ENCODE measurements around the gene ADAMTS16. TPM values are rescaled to one million over a fixed set of nuclear protein-coding genes. Genes with fewer than 3 reads are reported as not detected.

Gene ADAMTS16
- total RNA-seq, 1 experiment from 2014 or later: 30.1 TPM

DNA sequence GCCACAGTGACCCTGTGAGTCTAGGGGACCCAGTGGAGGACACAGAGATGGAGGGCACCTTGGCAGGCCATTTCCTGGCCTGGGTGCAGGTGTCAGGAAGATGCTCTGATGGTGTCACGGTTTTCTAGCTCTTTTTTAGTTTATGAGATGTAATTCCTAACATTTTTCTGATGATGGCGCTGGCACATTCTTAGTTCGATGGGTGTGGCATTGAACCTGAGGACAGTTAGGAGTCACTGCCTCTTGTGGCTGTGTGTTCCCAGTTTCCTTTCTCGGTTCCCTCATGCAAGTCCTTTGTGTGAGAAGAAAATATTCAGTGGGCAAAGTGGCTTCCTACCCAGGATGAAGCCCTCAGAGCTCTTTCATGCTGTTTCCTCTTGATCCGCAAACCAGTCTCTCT lies 152.9 kb downstream of the ADAMTS16 start (continued):
- TF ChIP-seq, protein P1, sequence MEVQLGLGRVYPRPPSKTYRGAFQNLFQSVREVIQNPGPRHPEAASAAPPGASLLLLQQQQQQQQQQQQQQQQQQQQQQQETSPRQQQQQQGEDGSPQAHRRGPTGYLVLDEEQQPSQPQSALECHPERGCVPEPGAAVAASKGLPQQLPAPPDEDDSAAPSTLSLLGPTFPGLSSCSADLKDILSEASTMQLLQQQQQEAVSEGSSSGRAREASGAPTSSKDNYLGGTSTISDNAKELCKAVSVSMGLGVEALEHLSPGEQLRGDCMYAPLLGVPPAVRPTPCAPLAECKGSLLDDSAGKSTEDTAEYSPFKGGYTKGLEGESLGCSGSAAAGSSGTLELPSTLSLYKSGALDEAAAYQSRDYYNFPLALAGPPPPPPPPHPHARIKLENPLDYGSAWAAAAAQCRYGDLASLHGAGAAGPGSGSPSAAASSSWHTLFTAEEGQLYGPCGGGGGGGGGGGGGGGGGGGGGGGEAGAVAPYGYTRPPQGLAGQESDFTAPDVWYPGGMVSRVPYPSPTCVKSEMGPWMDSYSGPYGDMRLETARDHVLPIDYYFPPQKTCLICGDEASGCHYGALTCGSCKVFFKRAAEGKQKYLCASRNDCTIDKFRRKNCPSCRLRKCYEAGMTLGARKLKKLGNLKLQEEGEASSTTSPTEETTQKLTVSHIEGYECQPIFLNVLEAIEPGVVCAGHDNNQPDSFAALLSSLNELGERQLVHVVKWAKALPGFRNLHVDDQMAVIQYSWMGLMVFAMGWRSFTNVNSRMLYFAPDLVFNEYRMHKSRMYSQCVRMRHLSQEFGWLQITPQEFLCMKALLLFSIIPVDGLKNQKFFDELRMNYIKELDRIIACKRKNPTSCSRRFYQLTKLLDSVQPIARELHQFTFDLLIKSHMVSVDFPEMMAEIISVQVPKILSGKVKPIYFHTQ (CRISPR knock-in tag; IDR thresholded peaks at IDR 0.05): no peak

DNA sequence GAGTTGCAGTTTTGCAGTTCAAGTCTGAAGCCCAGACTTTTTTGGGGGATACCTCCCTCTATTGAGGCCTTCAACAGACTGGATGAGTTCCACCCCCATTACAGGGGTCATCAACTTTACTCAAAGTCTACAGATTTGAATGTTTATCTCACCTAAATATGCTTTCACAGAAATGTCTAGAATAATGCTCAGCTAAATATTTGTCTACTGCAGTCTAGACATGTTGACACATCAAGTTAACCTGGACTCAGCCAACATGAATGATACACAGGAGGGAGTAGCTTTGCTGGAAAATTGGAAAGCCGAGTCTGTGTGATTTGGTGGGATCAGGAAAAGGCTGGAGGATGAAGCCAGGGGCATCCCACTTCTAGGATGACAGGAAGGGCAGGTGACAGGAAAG lies 154.3 kb downstream of the ADAMTS16 start:
- H3K27me3 Mint-ChIP-seq (ENCODE audit: low read depth): no peaks in the 10 kb centered on the region
- CTCF ChIA-PET: interaction anchor here (1.8 to 2.0 kb wide), 2 partner anchors 10 to 50 kb away, joined by 8 to 15 read pairs; no protein-coding TSS in a partner anchor
- peaks cover 21% of the 10 kb centered on the region for H3K4me1 Mint-ChIP-seq
- ATAC-seq (no peak), DNase-seq (ENCODE audit: low spot score) (no peak)
- H3K27ac Mint-ChIP-seq: no peak overlapping the region
- H3K36me3 Mint-ChIP-seq: peaks cover 22% of the 10 kb centered on the region
- H3K9me3 Mint-ChIP-seq: no peaks in the 10 kb centered on the region; the same call in 1 of the 2 replicates
- H3K4me3 Mint-ChIP-seq: no peak overlapping the region
- POLR2A ChIA-PET: no interaction called here
- no peak for TF ChIP-seq CREM (CRISPR knock-in tag; IDR thresholded peaks at IDR 0.05)
- TF ChIP-seq, protein P2, sequence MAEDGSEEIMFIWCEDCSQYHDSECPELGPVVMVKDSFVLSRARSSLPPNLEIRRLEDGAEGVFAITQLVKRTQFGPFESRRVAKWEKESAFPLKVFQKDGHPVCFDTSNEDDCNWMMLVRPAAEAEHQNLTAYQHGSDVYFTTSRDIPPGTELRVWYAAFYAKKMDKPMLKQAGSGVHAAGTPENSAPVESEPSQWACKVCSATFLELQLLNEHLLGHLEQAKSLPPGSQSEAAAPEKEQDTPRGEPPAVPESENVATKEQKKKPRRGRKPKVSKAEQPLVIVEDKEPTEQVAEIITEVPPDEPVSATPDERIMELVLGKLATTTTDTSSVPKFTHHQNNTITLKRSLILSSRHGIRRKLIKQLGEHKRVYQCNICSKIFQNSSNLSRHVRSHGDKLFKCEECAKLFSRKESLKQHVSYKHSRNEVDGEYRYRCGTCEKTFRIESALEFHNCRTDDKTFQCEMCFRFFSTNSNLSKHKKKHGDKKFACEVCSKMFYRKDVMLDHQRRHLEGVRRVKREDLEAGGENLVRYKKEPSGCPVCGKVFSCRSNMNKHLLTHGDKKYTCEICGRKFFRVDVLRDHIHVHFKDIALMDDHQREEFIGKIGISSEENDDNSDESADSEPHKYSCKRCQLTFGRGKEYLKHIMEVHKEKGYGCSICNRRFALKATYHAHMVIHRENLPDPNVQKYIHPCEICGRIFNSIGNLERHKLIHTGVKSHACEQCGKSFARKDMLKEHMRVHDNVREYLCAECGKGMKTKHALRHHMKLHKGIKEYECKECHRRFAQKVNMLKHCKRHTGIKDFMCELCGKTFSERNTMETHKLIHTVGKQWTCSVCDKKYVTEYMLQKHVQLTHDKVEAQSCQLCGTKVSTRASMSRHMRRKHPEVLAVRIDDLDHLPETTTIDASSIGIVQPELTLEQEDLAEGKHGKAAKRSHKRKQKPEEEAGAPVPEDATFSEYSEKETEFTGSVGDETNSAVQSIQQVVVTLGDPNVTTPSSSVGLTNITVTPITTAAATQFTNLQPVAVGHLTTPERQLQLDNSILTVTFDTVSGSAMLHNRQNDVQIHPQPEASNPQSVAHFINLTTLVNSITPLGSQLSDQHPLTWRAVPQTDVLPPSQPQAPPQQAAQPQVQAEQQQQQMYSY (CRISPR knock-in tag; IDR thresholded peaks at IDR 0.05): no peak
- TF ChIP-seq HMGA2 (CRISPR knock-in tag; IDR thresholded peaks at IDR 0.05): no peak
- TF ChIP-seq, protein P3, sequence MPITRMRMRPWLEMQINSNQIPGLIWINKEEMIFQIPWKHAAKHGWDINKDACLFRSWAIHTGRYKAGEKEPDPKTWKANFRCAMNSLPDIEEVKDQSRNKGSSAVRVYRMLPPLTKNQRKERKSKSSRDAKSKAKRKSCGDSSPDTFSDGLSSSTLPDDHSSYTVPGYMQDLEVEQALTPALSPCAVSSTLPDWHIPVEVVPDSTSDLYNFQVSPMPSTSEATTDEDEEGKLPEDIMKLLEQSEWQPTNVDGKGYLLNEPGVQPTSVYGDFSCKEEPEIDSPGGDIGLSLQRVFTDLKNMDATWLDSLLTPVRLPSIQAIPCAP (CRISPR knock-in tag; IDR thresholded peaks at IDR 0.05): no peak
- no peak for TF ChIP-seq SMAD4 (CRISPR knock-in tag; IDR thresholded peaks at IDR 0.05)
- TF ChIP-seq, protein P4, sequence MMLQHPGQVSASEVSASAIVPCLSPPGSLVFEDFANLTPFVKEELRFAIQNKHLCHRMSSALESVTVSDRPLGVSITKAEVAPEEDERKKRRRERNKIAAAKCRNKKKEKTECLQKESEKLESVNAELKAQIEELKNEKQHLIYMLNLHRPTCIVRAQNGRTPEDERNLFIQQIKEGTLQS (CRISPR knock-in tag; conservative IDR thresholded peaks at IDR 0.05): no peak
- TF ChIP-seq TEAD1 (CRISPR knock-in tag; IDR thresholded peaks at IDR 0.05): no peak
- TF ChIP-seq, protein P5, sequence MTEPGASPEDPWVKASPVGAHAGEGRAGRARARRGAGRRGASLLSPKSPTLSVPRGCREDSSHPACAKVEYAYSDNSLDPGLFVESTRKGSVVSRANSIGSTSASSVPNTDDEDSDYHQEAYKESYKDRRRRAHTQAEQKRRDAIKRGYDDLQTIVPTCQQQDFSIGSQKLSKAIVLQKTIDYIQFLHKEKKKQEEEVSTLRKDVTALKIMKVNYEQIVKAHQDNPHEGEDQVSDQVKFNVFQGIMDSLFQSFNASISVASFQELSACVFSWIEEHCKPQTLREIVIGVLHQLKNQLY (CRISPR knock-in tag; IDR thresholded peaks at IDR 0.05): no peak
- TF ChIP-seq, protein P6, sequence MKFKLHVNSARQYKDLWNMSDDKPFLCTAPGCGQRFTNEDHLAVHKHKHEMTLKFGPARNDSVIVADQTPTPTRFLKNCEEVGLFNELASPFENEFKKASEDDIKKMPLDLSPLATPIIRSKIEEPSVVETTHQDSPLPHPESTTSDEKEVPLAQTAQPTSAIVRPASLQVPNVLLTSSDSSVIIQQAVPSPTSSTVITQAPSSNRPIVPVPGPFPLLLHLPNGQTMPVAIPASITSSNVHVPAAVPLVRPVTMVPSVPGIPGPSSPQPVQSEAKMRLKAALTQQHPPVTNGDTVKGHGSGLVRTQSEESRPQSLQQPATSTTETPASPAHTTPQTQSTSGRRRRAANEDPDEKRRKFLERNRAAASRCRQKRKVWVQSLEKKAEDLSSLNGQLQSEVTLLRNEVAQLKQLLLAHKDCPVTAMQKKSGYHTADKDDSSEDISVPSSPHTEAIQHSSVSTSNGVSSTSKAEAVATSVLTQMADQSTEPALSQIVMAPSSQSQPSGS (CRISPR knock-in tag; IDR thresholded peaks at IDR 0.05; ENCODE audit: borderline replicate concordance, low read depth): no peak
- TF ChIP-seq ZNF138 (CRISPR knock-in tag; conservative IDR thresholded peaks at IDR 0.05): no peak
- no peak for TF ChIP-seq TEAD4 (CRISPR knock-in tag; IDR thresholded peaks at IDR 0.05)
- TF ChIP-seq, protein P7, sequence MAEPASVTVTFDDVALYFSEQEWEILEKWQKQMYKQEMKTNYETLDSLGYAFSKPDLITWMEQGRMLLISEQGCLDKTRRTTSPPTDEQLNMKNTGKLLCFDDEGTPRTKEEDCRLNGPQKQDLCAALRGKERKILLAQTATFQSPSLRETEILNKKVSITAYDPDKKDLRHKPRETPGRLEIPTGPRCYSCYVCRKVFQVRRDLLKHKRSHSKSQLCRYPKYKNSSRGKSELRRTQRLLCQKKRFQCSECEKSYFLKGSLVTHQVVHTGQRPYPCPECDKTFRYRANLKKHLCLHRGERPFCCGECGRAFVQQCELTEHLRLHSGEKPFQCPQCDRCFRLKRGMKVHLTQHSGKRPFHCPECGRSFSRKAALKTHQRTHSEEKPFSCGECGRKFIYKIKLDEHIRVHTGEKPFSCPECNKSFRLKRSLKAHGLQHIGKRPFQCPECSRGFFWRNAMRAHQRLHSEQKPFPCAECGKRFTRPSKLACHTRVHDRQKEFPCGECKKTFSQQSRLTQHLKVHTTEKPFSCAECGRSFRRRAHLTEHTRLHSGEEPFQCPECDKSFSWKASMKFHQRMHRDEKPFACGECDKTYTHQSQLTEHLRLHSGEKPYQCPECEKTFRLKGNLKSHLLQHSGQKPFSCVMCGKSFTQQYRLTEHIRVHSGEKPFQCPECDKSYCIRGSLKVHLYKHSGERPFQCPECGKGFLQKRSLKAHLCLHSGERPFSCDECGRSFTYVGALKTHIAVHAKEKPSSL (CRISPR knock-in tag; conservative IDR thresholded peaks at IDR 0.05): no peak
- TF ChIP-seq NFE2L1 (CRISPR knock-in tag; IDR thresholded peaks at IDR 0.05): no peak
- TF ChIP-seq ZNF423 (CRISPR knock-in tag; IDR thresholded peaks at IDR 0.05): no peak
- TF ChIP-seq GRHL2 (CRISPR knock-in tag; IDR thresholded peaks at IDR 0.05; ENCODE audit: insufficient replicate concordance, severe bottlenecking): no peak
- TF ChIP-seq, protein P8, sequence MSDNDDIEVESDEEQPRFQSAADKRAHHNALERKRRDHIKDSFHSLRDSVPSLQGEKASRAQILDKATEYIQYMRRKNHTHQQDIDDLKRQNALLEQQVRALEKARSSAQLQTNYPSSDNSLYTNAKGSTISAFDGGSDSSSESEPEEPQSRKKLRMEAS (CRISPR knock-in tag; IDR thresholded peaks at IDR 0.05): no peak
- no peak for TF ChIP-seq TCF7 (CRISPR knock-in tag; IDR thresholded peaks at IDR 0.05; ENCODE audit: low read depth)
- TF ChIP-seq, protein P9, sequence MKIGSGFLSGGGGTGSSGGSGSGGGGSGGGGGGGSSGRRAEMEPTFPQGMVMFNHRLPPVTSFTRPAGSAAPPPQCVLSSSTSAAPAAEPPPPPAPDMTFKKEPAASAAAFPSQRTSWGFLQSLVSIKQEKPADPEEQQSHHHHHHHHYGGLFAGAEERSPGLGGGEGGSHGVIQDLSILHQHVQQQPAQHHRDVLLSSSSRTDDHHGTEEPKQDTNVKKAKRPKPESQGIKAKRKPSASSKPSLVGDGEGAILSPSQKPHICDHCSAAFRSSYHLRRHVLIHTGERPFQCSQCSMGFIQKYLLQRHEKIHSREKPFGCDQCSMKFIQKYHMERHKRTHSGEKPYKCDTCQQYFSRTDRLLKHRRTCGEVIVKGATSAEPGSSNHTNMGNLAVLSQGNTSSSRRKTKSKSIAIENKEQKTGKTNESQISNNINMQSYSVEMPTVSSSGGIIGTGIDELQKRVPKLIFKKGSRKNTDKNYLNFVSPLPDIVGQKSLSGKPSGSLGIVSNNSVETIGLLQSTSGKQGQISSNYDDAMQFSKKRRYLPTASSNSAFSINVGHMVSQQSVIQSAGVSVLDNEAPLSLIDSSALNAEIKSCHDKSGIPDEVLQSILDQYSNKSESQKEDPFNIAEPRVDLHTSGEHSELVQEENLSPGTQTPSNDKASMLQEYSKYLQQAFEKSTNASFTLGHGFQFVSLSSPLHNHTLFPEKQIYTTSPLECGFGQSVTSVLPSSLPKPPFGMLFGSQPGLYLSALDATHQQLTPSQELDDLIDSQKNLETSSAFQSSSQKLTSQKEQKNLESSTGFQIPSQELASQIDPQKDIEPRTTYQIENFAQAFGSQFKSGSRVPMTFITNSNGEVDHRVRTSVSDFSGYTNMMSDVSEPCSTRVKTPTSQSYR (CRISPR knock-in tag; IDR thresholded peaks at IDR 0.05): no peak

Measured in WTC11 (cell line).